Measurements from ENCODE around the gene SLC5A1. TPM values are rescaled to one million over a fixed set of nuclear protein-coding genes. Genes with fewer than 3 reads are reported as not detected.

SLC5A1 gene
- total RNA-seq, 1 experiment from 2014 or later = 0.23 TPM

DNA sequence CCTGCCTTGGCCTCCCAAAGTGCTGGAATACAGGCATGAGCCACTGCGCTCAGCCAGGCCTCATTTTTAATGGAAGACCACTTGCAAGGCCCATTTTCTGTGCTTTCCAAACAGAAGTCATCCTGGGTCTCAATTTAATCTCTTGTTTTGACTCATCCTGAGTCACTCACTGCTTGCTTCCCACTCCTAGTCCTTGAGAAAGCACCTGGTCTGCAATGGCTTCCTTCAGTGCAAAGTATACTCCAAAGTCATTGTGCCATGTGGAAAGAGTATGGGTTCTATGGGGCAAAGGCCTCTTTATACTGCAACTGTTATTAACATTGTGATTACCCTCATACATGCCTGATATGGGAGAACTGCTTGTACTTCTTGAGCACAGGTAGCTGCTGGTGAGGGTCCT is 18.3 kb upstream of the SLC5A1 start:
- TF ChIP-seq, protein P1, sequence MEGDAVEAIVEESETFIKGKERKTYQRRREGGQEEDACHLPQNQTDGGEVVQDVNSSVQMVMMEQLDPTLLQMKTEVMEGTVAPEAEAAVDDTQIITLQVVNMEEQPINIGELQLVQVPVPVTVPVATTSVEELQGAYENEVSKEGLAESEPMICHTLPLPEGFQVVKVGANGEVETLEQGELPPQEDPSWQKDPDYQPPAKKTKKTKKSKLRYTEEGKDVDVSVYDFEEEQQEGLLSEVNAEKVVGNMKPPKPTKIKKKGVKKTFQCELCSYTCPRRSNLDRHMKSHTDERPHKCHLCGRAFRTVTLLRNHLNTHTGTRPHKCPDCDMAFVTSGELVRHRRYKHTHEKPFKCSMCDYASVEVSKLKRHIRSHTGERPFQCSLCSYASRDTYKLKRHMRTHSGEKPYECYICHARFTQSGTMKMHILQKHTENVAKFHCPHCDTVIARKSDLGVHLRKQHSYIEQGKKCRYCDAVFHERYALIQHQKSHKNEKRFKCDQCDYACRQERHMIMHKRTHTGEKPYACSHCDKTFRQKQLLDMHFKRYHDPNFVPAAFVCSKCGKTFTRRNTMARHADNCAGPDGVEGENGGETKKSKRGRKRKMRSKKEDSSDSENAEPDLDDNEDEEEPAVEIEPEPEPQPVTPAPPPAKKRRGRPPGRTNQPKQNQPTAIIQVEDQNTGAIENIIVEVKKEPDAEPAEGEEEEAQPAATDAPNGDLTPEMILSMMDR (IDR thresholded peaks at IDR 0.05; ENCODE audit: insufficient read depth in 1 of 2, low read depth in 1 of 2, low read length in 1 of 2, severe bottlenecking in 1 of 2, unreplicated experiment in 1 of 2) = no peak
- no peak overlapping the region for H3K4me3 Mint-ChIP-seq (ENCODE audit: unreplicated experiment)
- H3K9me3 Mint-ChIP-seq (ENCODE audit: unreplicated experiment) = no peaks in the 10 kb centered on the region
- intact Hi-C loops (cut with micrococcal nuclease; ENCODE audit: unreplicated experiment) = no loop called here
- BruUV-seq (replicated peaks) = no TSS peak
- no peaks in the 10 kb centered on the region for H3K36me3 ChIP-seq (ENCODE audit: control insufficient read depth, insufficient read depth, low read length)
- no peak for DNase-seq
- no peaks in the 10 kb centered on the region for H3K27me3 ChIP-seq (replicated peaks; ENCODE audit: control insufficient read depth, insufficient read depth, low read length)
- no peaks in the 10 kb centered on the region for H3K9me3 ChIP-seq
- ChIA-PET CTCF (no interaction called here), POLR2A (no interaction called here)
- H3K4me1 ChIP-seq = no peaks in the 10 kb centered on the region
- H3K4me1 Mint-ChIP-seq (ENCODE audit: low read depth, unreplicated experiment) = no peaks in the 10 kb centered on the region
- no peaks in the 10 kb centered on the region for H3K27me3 Mint-ChIP-seq (ENCODE audit: insufficient read depth, unreplicated experiment)
- no peak overlapping the region for H3K27ac Mint-ChIP-seq (ENCODE audit: unreplicated experiment)
- H3K4me3 ChIP-seq (ENCODE audit: low read depth, low read length) = no peak overlapping the region
- no peaks in the 10 kb centered on the region for H3K36me3 Mint-ChIP-seq (ENCODE audit: insufficient read depth, unreplicated experiment)

DNA sequence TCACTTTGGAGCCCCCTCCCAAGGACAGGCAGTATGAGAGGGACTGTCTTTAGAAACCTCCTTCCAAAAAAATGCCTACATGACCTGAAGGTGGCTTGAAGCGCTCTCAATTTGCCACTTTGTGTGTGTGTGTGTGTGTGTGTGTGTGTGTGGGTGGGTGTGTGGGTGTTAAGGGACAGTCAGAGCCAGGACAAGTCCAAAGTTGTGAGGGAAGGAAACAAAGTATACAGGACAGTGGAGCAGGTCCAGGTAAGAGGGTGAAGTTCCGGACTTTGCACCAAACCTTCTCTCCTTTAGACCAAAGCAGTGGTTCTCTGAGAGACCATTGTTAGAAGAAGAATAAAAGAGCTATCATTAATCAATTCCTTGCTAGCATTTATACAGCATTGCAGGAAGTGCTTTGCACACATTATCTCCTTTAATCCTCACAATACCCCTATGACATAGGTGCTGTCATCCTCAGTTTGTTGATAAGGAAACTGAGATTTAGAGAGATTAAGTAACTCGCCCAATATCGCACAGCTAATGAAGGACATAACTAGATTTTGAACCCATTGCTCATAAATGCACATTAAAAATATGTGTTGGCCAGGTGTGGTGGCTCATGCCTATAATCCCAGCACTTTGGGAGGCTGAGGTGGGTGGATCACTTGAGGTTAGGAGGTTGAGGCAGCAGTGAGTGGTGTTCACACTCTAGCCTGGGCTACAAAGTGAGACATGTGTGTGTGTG is 12.4 kb upstream of the SLC5A1 start:
- intact Hi-C loops (cut with micrococcal nuclease; ENCODE audit: unreplicated experiment) = no loop called here
- H3K9me3 ChIP-seq = no peaks in the 10 kb centered on the region
- CTCF ChIA-PET = no interaction called here

DNA sequence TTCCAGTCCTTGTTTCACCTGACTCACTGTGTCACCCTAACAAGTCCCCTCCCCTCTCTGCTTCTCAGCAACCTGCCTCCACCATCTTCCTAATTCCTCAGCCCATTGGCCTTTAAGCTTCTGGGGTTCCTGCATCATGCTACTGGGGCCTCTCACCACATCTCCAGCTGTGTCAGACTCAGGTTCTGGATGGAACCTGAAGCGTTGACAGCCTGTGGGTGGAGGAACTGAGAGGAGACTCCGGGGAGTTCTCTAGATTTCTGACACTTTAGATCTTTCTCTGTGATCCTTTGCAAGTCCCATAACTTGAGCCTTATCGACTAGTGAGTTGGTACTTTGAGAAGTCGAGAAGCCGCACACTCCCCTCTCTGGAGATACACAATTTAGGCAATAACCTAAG is 11.6 kb upstream of the SLC5A1 start:
- no peak overlapping the region for H3K4me3 ChIP-seq (ENCODE audit: low read depth, low read length)
- ChIA-PET POLR2A (no interaction called here), CTCF (no interaction called here)
- no peaks in the 10 kb centered on the region for H3K9me3 Mint-ChIP-seq (ENCODE audit: unreplicated experiment)
- DNase-seq = no peak
- H3K27ac Mint-ChIP-seq (ENCODE audit: unreplicated experiment) = no peak overlapping the region
- TF ChIP-seq, protein P1 (IDR thresholded peaks at IDR 0.05; ENCODE audit: insufficient read depth in 1 of 2, low read depth in 1 of 2, low read length in 1 of 2, severe bottlenecking in 1 of 2, unreplicated experiment in 1 of 2) = no peak
- H3K27me3 ChIP-seq (replicated peaks; ENCODE audit: control insufficient read depth, insufficient read depth, low read length) = no peaks in the 10 kb centered on the region; the same call in 1 of the 2 replicates
- peaks cover 5% of the 10 kb centered on the region for H3K27me3 Mint-ChIP-seq (ENCODE audit: insufficient read depth, unreplicated experiment)
- H3K36me3 ChIP-seq (ENCODE audit: control insufficient read depth, insufficient read depth, low read length) = no peaks in the 10 kb centered on the region
- no peaks in the 10 kb centered on the region for H3K9me3 ChIP-seq
- H3K4me1 ChIP-seq = no peaks in the 10 kb centered on the region
- H3K36me3 Mint-ChIP-seq (ENCODE audit: insufficient read depth, unreplicated experiment) = no peaks in the 10 kb centered on the region
- no peak overlapping the region for H3K4me3 Mint-ChIP-seq (ENCODE audit: unreplicated experiment)
- H3K4me1 Mint-ChIP-seq (ENCODE audit: low read depth, unreplicated experiment) = no peaks in the 10 kb centered on the region
- intact Hi-C loops (cut with micrococcal nuclease; ENCODE audit: unreplicated experiment) = no loop called here
- BruUV-seq (replicated peaks) = no TSS peak

More for the DNA sequence above, 12.4 kb upstream of the SLC5A1 start:
- no peaks in the 10 kb centered on the region for H3K4me1 Mint-ChIP-seq (ENCODE audit: low read depth, unreplicated experiment)
- H3K36me3 Mint-ChIP-seq (ENCODE audit: insufficient read depth, unreplicated experiment) = no peaks in the 10 kb centered on the region
- Histone ChIP-seq H3K27me3 (replicated peaks; ENCODE audit: control insufficient read depth, insufficient read depth, low read length) (no peaks in the 10 kb centered on the region; the same call in 1 of the 2 replicates), H3K36me3 (ENCODE audit: control insufficient read depth, insufficient read depth, low read length) (no peaks in the 10 kb centered on the region), H3K4me1 (no peaks in the 10 kb centered on the region), H3K4me3 (ENCODE audit: low read depth, low read length) (no peak overlapping the region)
- POLR2A ChIA-PET = no interaction called here
- H3K27ac Mint-ChIP-seq (ENCODE audit: unreplicated experiment) = no peak overlapping the region
- H3K27me3 Mint-ChIP-seq (ENCODE audit: insufficient read depth, unreplicated experiment) = peaks cover 5% of the 10 kb centered on the region
- DNase-seq = no peak
- H3K4me3 Mint-ChIP-seq (ENCODE audit: unreplicated experiment) = no peak overlapping the region
- H3K9me3 Mint-ChIP-seq (ENCODE audit: unreplicated experiment) = no peaks in the 10 kb centered on the region
- TF ChIP-seq, protein P1 (IDR thresholded peaks at IDR 0.05; ENCODE audit: insufficient read depth in 1 of 2, low read depth in 1 of 2, low read length in 1 of 2, severe bottlenecking in 1 of 2, unreplicated experiment in 1 of 2) = no peak
- BruUV-seq (replicated peaks) = no TSS peak
